Neural progenitor cell (in vitro differentiated cells): ENCODE results near the gene ERBB4. TPM values are rescaled to one million over a fixed set of nuclear protein-coding genes. Genes with fewer than 3 reads are reported as not detected.

Source experiments
- DNase-seq: peaks from one replicate; pipeline ENCODE4 v3.0.0-alpha.2; 2016; ENCODE audit warnings: low spot score
- H2AFZ ChIP-seq: fragments of 200-600 bp; sonication (generic); replicated peaks from 2 replicates; pipeline ENCODE4 v1.6.1; 2016; ENCODE audit warnings: antibody characterized with exemption
- H3F3A ChIP-seq: fragments of 200-600 bp; sonication (generic); 2 replicates; pipeline ENCODE4 v1.6.1; 2016; ENCODE audit warnings: antibody characterized with exemption, low read depth
- H3K27ac ChIP-seq: fragments of 200-600 bp; sonication (generic); 2 replicates; pipeline ENCODE4 v1.5.1; 2016; ENCODE audit warnings: mild to moderate bottlenecking
- H3K27me3 ChIP-seq: fragments of 200-600 bp; sonication (generic); 2 replicates; pipeline ENCODE4 v1.6.1; 2016; ENCODE audit warnings: mild to moderate bottlenecking, moderate library complexity
- H3K36me3 ChIP-seq: fragments of 200-600 bp; sonication (generic); 2 replicates; pipeline ENCODE4 v1.5.1; 2016
- H3K4me1 ChIP-seq: fragments of 200-600 bp; sonication (generic); 2 replicates; pipeline ENCODE4 v1.6.1; 2016; ENCODE audit warnings: mixed run types
- H3K4me2 ChIP-seq: fragments of 200-600 bp; sonication (generic); 2 replicates; pipeline ENCODE4 v1.6.1; 2016
- H3K4me3 ChIP-seq: fragments of 200-600 bp; sonication (generic); 2 replicates; pipeline ENCODE4 v1.5.1; 2016
- H3K79me2 ChIP-seq: fragments of 200-600 bp; sonication (generic); 2 replicates; pipeline ENCODE4 v1.6.1; 2016; ENCODE audit warnings: low read depth
- H3K9ac ChIP-seq: fragments of 200-600 bp; sonication (generic); 2 replicates; pipeline ENCODE4 v1.6.1; 2016
- H3K9me3 ChIP-seq: fragments of 200-600 bp; sonication (generic); 2 replicates; pipeline ENCODE4 v1.5.1; 2016; ENCODE audit warnings: low read depth
- H4K20me1 ChIP-seq: fragments of 200-600 bp; sonication (generic); 2 replicates; pipeline ENCODE4 v1.6.1; 2016; ENCODE audit warnings: low read depth
- H3K27ac Mint-ChIP-seq: 3 replicates; pipeline ENCODE4 v1.8.0; 2021; ENCODE audit warnings: mixed read lengths
- H3K27me3 Mint-ChIP-seq: 2 replicates; pipeline ENCODE4 v1.8.0; 2022; ENCODE audit warnings: low read depth, mild to moderate bottlenecking, inconsistent platforms, moderate library complexity, mixed read lengths; ENCODE audit not compliant: insufficient read depth
- H3K36me3 Mint-ChIP-seq: 3 replicates; pipeline ENCODE4 v1.8.0; 2021; ENCODE audit warnings: mixed read lengths
- H3K4me1 Mint-ChIP-seq: 3 replicates; pipeline ENCODE4 v1.8.0; 2021; ENCODE audit warnings: mixed read lengths
- H3K4me3 Mint-ChIP-seq: 3 replicates; pipeline ENCODE4 v1.8.0; 2021; ENCODE audit warnings: mild to moderate bottlenecking, moderate library complexity, mixed read lengths
- H3K9me3 Mint-ChIP-seq: 3 replicates; pipeline ENCODE4 v1.8.0; 2020; ENCODE audit warnings: mixed read lengths
- EZH2 ChIP-seq: fragments of 200-600 bp; sonication (generic); IDR thresholded peaks from 2 replicates; pipeline ENCODE4 v1.6.1; 2017; ENCODE audit warnings: antibody characterized with exemption, mild to moderate bottlenecking, moderate library complexity
- EZH2phosphoT487 ChIP-seq: fragments of 200-600 bp; sonication (generic); IDR thresholded peaks from 2 replicates; pipeline ENCODE4 v1.6.1; 2017; ENCODE audit warnings: antibody characterized with exemption
- total RNA-seq: library from RNA; depleted of rRNA; stranded (reverse); fragments of >200 nt; gene quantifications from 2 replicates; pipeline ENCODE4 v1.2.3, GENCODE V29; 2015; ENCODE audit warnings: low replicate concordance
- TF ChIP-seq, protein P1 (sequence below): fragments of 200-600 bp; sonication (generic); IDR thresholded peaks from 2 replicates; pipeline ENCODE4 v1.5.1; 2017; ENCODE audit warnings: antibody characterized with exemption, mild to moderate bottlenecking

ERBB4 gene
- total RNA-seq, 1 donor from 2014 or later, result 1.5 TPM

DNA sequence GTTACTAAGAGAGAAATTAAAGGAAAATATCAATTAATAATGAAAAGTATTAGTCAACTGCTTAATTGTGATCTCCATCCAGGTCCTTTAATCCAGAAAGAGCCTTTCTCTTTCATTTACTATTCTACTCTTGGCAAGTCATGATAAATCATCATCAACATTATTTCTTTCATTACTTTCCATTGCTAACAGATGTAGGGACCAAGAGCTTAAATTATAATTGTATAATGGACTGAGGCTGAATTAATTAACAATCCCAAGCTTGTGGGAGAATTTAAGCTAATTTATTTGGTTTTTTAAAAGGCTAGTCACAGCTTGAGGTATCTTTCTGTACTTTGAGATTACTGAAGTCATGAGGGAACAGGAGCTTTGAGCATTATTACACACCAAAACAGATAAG is 223.9 kb downstream of the ERBB4 start:
- Mint-ChIP-seq H3K36me3 (no peaks in the 10 kb centered on the region), H3K27me3 (no peaks in the 10 kb centered on the region), H3K9me3 (no peaks in the 10 kb centered on the region), H3K27ac (no peak overlapping the region), H3K4me1 (peaks cover 5% of the 10 kb centered on the region), H3K4me3 (no peak overlapping the region)
- Histone ChIP-seq H3K79me2 (no peaks in the 10 kb centered on the region), H3K36me3 (no peaks in the 10 kb centered on the region), H3K4me3 (no peak overlapping the region), H3K9ac (no peak overlapping the region), H2AFZ (no peak overlapping the region), H4K20me1 (no peaks in the 10 kb centered on the region), H3K27ac (no peak overlapping the region), H3K4me1 (no peaks in the 10 kb centered on the region), H3F3A (no peaks in the 10 kb centered on the region), H3K27me3 (no peaks in the 10 kb centered on the region), H3K4me2 (no peak overlapping the region), H3K9me3 (no peaks in the 10 kb centered on the region)
- TF ChIP-seq, protein P1, sequence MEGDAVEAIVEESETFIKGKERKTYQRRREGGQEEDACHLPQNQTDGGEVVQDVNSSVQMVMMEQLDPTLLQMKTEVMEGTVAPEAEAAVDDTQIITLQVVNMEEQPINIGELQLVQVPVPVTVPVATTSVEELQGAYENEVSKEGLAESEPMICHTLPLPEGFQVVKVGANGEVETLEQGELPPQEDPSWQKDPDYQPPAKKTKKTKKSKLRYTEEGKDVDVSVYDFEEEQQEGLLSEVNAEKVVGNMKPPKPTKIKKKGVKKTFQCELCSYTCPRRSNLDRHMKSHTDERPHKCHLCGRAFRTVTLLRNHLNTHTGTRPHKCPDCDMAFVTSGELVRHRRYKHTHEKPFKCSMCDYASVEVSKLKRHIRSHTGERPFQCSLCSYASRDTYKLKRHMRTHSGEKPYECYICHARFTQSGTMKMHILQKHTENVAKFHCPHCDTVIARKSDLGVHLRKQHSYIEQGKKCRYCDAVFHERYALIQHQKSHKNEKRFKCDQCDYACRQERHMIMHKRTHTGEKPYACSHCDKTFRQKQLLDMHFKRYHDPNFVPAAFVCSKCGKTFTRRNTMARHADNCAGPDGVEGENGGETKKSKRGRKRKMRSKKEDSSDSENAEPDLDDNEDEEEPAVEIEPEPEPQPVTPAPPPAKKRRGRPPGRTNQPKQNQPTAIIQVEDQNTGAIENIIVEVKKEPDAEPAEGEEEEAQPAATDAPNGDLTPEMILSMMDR, result no peak
- no peak for TF ChIP-seq EZH2
- TF ChIP-seq EZH2phosphoT487, result no peak
- DNase-seq, result no peak

DNA sequence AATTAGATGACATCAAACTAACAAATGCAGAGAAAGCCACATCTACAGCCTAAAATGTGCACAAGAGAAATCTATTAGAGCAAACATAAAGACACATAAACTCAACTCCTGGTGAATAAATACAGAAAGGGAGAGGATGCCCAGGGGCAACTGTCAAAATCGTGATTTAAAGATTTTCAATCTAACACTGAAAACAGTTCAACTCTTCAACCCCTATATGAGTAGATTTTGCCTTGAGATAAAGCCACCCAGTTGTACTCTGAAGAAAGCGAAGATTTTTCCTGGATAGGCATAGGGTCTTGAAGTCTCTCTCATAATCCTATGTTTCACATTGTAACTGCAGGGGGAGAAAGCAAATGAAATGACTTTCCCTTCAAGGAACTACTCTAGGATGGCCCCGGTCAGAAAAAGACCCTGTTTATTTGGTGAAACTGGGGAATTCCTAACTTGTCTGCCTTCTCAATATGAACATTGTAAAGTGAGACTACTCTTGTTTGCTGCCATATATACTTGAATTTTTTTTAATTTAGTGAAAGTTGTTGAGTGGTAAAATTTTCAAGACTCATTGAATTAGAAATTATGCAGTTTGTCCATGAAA is 226.7 kb downstream of the ERBB4 start:
- H3K36me3 ChIP-seq, result no peaks in the 10 kb centered on the region
- H3K9ac ChIP-seq, result no peak overlapping the region
- no peaks in the 10 kb centered on the region for H3K36me3 Mint-ChIP-seq
- no peak overlapping the region for H3K4me2 ChIP-seq
- no peaks in the 10 kb centered on the region for H3K9me3 ChIP-seq
- H3K9me3 Mint-ChIP-seq, result no peaks in the 10 kb centered on the region
- no peaks in the 10 kb centered on the region for H3K27me3 Mint-ChIP-seq
- no peak overlapping the region for H2AFZ ChIP-seq
- no peaks in the 10 kb centered on the region for H3F3A ChIP-seq
- H3K4me3 Mint-ChIP-seq, result no peak overlapping the region
- no peak overlapping the region for H3K4me3 ChIP-seq
- no peaks in the 10 kb centered on the region for H3K27me3 ChIP-seq
- H3K4me1 ChIP-seq, result no peaks in the 10 kb centered on the region
- peaks cover 5% of the 10 kb centered on the region for H3K4me1 Mint-ChIP-seq
- DNase-seq, result no peak
- no peaks in the 10 kb centered on the region for H4K20me1 ChIP-seq
- H3K27ac Mint-ChIP-seq, result no peak overlapping the region
- H3K79me2 ChIP-seq, result no peaks in the 10 kb centered on the region
- no peak overlapping the region for H3K27ac ChIP-seq
- TF ChIP-seq EZH2phosphoT487 (no peak), EZH2 (no peak)
- TF ChIP-seq, protein P1, result no peak

DNA sequence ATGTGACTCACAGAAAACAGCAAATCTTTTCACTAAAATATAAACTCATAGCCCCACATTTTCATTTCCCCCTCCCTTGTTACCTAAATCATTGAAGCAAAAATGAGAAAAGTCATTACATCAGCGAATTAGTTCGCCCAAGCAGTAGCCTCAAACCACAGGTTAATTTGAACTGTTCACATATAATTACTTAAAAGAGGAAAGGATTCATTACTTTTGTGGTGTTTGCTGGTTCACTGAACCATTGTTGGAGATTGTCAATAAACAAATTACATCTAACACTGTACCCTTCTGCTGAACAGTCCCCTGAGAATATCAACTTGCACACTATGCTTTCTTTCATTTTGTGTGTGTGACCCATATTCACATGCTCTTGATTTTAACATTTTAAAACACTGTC is 238.7 kb downstream of the ERBB4 start:
- Histone ChIP-seq H3K4me3 (no peak overlapping the region), H3K9ac (no peak overlapping the region), H3K4me2 (no peak overlapping the region), H3K27me3 (no peaks in the 10 kb centered on the region), H4K20me1 (no peaks in the 10 kb centered on the region), H3F3A (no peaks in the 10 kb centered on the region), H3K79me2 (no peaks in the 10 kb centered on the region), H3K9me3 (no peaks in the 10 kb centered on the region), H3K4me1 (no peaks in the 10 kb centered on the region), H3K36me3 (no peaks in the 10 kb centered on the region), H2AFZ (no peak overlapping the region), H3K27ac (no peak overlapping the region)
- H3K36me3 Mint-ChIP-seq, result no peaks in the 10 kb centered on the region
- H3K4me3 Mint-ChIP-seq, result no peak overlapping the region
- no peak for DNase-seq
- H3K4me1 Mint-ChIP-seq, result peaks cover 10% of the 10 kb centered on the region
- H3K27me3 Mint-ChIP-seq, result no peaks in the 10 kb centered on the region
- no peaks in the 10 kb centered on the region for H3K9me3 Mint-ChIP-seq
- TF ChIP-seq EZH2, result no peak
- no peak for TF ChIP-seq EZH2phosphoT487
- TF ChIP-seq, protein P1, result no peak
- no peak overlapping the region for H3K27ac Mint-ChIP-seq
